Muscle of leg (tissue), 11 donors: ENCODE measurements around the gene GNA12. TPM values are rescaled to one million over a fixed set of nuclear protein-coding genes. Genes with fewer than 3 reads are reported as not detected.
A peak's percentile ranks its signal among the peaks of the same experiment; 100 is the strongest.

Experiments
- DNase-seq: peaks from one replicate; pipeline ENCODE4 v3.0.0; 2013
- H3K27ac ChIP-seq: one replicate; pipeline ENCODE4 v1.5.1; 2013; ENCODE audit warnings: mild to moderate bottlenecking, low read length, control low read depth
- H3K27me3 ChIP-seq: one replicate; pipeline ENCODE4 v1.6.1; 2013; ENCODE audit warnings: low read length; ENCODE audit not compliant: control insufficient read depth, insufficient read depth
- H3K36me3 ChIP-seq: one replicate; pipeline ENCODE4 v1.6.1; 2013; ENCODE audit warnings: low read length; ENCODE audit not compliant: control insufficient read depth, insufficient read depth
- H3K4me1 ChIP-seq: one replicate; pipeline ENCODE4 v1.6.1; 2013; ENCODE audit warnings: low read length; ENCODE audit not compliant: control insufficient read depth, insufficient read depth
- H3K4me3 ChIP-seq: one replicate; pipeline ENCODE4 v1.5.1; 2013; ENCODE audit warnings: low read length, control low read depth
- H3K9me3 ChIP-seq: replicated peaks from 2 replicates; pipeline ENCODE4 v1.6.1; 2013; ENCODE audit warnings: low read depth, low read length; ENCODE audit not compliant: control insufficient read depth
- WGBS: methylation state at CpG from one replicate; pipeline ENCODE4 v1.1.5; 2013; ENCODE audit warnings: missing lambda C conversion rate; ENCODE audit not compliant: insufficient coverage; 5-methylcytosine and 5-hydroxymethylcytosine counted together
- polyA plus RNA-seq, 8 donors: library from polyadenylated mRNA; unstranded; fragments of 120-200 nt; gene quantifications; one replicate each; pipeline versions ENCODE4 v1.2.1 to v1.2.3, GENCODE V29; 2013; ENCODE audit warnings: inconsistent platforms in 1 of 8, low replicate concordance in 1 of 8; ENCODE audit not compliant: insufficient read length in 8 of 8, insufficient read depth in 1 of 8
- total RNA-seq: library from RNA; stranded (reverse); fragments of 120-200 nt; gene quantifications from one replicate; pipeline ENCODE4 v1.2.4, GENCODE V29; 2013

GNA12 gene
- total and polyA plus RNA-seq, 9 donors, result 6.6 to 40.4 (median 31.6) TPM

- Histone ChIP-seq H3K27me3 (no peaks in the 10 kb centered on the region), H3K36me3 (no peaks in the 10 kb centered on the region), H3K27ac (no peak overlapping the region), H3K4me3 (no peak overlapping the region), H3K4me1 (peaks cover 35% of the 10 kb centered on the region), H3K9me3 (no peaks in the 10 kb centered on the region)
- no peak for DNase-seq
- WGBS, result 0% methylated on average over 1 of the region's 3 CpGs
Measured at GRCh38 chr7:2866601-2867000, 22.5 kb upstream of the GNA12 start.

GRCh38 chr7:2864999-2865670 lies 21.0 kb upstream of the GNA12 start:
- H3K9me3 ChIP-seq, result no peaks in the 10 kb centered on the region
- DNase-seq, result peak; percentile 80
- 51% methylated on average over 9 of the region's 17 CpGs for WGBS
- H3K27ac ChIP-seq, result no peak overlapping the region
- no peaks in the 10 kb centered on the region for H3K27me3 ChIP-seq
- H3K4me3 ChIP-seq, result no peak overlapping the region
- H3K4me1 ChIP-seq, result peaks cover 22% of the 10 kb centered on the region
- H3K36me3 ChIP-seq, result no peaks in the 10 kb centered on the region

GRCh38 chr7:2864204-2864985 lies 20.3 kb upstream of the GNA12 start:
- 71% methylated on average over 6 of the region's 12 CpGs for WGBS
- H3K27me3 ChIP-seq, result no peaks in the 10 kb centered on the region
- H3K27ac ChIP-seq, result peak overlapping the region; percentile 88
- no peaks in the 10 kb centered on the region for H3K9me3 ChIP-seq
- DNase-seq, result no peak
- no peaks in the 10 kb centered on the region for H3K36me3 ChIP-seq
- no peak overlapping the region for H3K4me3 ChIP-seq
- H3K4me1 ChIP-seq, result peaks cover 18% of the 10 kb centered on the region

GRCh38 chr7:2863461-2864066 lies 19.5 kb upstream of the GNA12 start:
- H3K4me3 ChIP-seq, result no peak overlapping the region
- 18% methylated on average over 11 of the region's 18 CpGs for WGBS

GRCh38 chr7:2862831-2863361 lies 18.8 kb upstream of the GNA12 start:
- no peak for DNase-seq
- WGBS, result 77% methylated on average over 13 of the region's 22 CpGs
- Histone ChIP-seq H3K27ac (peak overlapping the region; percentile 88), H3K27me3 (no peaks in the 10 kb centered on the region), H3K4me3 (no peak overlapping the region), H3K36me3 (no peaks in the 10 kb centered on the region), H3K9me3 (no peaks in the 10 kb centered on the region), H3K4me1 (peaks cover 25% of the 10 kb centered on the region)

More at GRCh38 chr7:2863461-2864066, 19.5 kb upstream of the GNA12 start:
- Histone ChIP-seq H3K27ac (peak overlapping the region; percentile 88), H3K36me3 (no peaks in the 10 kb centered on the region), H3K9me3 (no peaks in the 10 kb centered on the region), H3K4me1 (peaks cover 24% of the 10 kb centered on the region), H3K27me3 (no peaks in the 10 kb centered on the region)
- peak; percentile 82 for DNase-seq

GRCh38 chr7:2861509-2861908 lies 17.4 kb upstream of the GNA12 start:
- Histone ChIP-seq H3K4me3 (no peak overlapping the region), H3K36me3 (no peaks in the 10 kb centered on the region), H3K4me1 (peaks cover 25% of the 10 kb centered on the region), H3K27me3 (no peaks in the 10 kb centered on the region), H3K9me3 (no peaks in the 10 kb centered on the region), H3K27ac (no peak overlapping the region)
- no CpG with 5 or more reads among the region's 4 CpGs for WGBS
- no peak for DNase-seq

GRCh38 chr7:2860627-2861133 lies 16.6 kb upstream of the GNA12 start:
- Histone ChIP-seq H3K4me3 (no peak overlapping the region), H3K36me3 (no peaks in the 10 kb centered on the region), H3K27ac (no peak overlapping the region), H3K9me3 (no peaks in the 10 kb centered on the region), H3K4me1 (peaks cover 25% of the 10 kb centered on the region), H3K27me3 (no peaks in the 10 kb centered on the region)
- DNase-seq, result no peak
- WGBS, result 40% methylated on average over 1 of the region's 14 CpGs

- H3K27me3 ChIP-seq, result no peaks in the 10 kb centered on the region
- no peaks in the 10 kb centered on the region for H3K36me3 ChIP-seq
- H3K27ac ChIP-seq, result no peak overlapping the region
- peaks cover 22% of the 10 kb centered on the region for H3K4me1 ChIP-seq
- H3K4me3 ChIP-seq, result no peak overlapping the region
- H3K9me3 ChIP-seq, result no peaks in the 10 kb centered on the region
- 80% methylated on average over 1 of the region's 6 CpGs for WGBS
- no peak for DNase-seq
Measured at GRCh38 chr7:2859952-2860351, 15.8 kb upstream of the GNA12 start.

- peaks cover 15% of the 10 kb centered on the region for H3K4me1 ChIP-seq
- no peaks in the 10 kb centered on the region for H3K36me3 ChIP-seq
- H3K27me3 ChIP-seq, result no peaks in the 10 kb centered on the region
- DNase-seq, result peak; percentile 33
- no peaks in the 10 kb centered on the region for H3K9me3 ChIP-seq
- H3K27ac ChIP-seq, result no peak overlapping the region
- 78% methylated on average over 3 of the region's 5 CpGs for WGBS
- H3K4me3 ChIP-seq, result no peak overlapping the region
Measured at GRCh38 chr7:2858621-2859020, 14.5 kb upstream of the GNA12 start.
